Tibial nerve (tissue), 4 donors: Measurements from ENCODE around the gene SNAI3. TPM values are rescaled to one million over a fixed set of nuclear protein-coding genes. Genes with fewer than 3 reads are reported as not detected.

Experiments used
- DNase-seq, 2 donors: peaks; one replicate each; pipeline ENCODE4 v3.0.0-alpha.2; 2019; ENCODE audit warnings: low spot score in 2 of 2
- H3K27ac ChIP-seq, 4 donors: fragments of 200-600 bp; sonication (generic) in 3 of 4; one replicate each; pipeline ENCODE4 v1.5.1; 2017 to 2019; ENCODE audit warnings: mild to moderate bottlenecking in 1 of 4
- H3K27me3 ChIP-seq, 2 donors: fragments of 200-600 bp; sonication (generic) in 1 of 2; one replicate each; pipeline versions ENCODE4 v1.5.1 to v1.6.0; 2017 to 2019
- H3K36me3 ChIP-seq, 3 donors: fragments of 200-600 bp; sonication (generic); one replicate each; pipeline ENCODE4 v1.5.1; 2018 to 2019
- H3K4me1 ChIP-seq, 4 donors: fragments of 200-600 bp; sonication (generic) in 3 of 4; one replicate each; pipeline ENCODE4 v1.5.1; 2017 to 2019
- H3K4me3 ChIP-seq, 4 donors: fragments of 200-600 bp; sonication (generic) in 3 of 4; one replicate each; pipeline ENCODE4 v1.5.1; 2017 to 2019; ENCODE audit warnings: mild to moderate bottlenecking in 1 of 4, moderate library complexity in 1 of 4
- H3K9me3 ChIP-seq, 4 donors: fragments of 200-600 bp; sonication (generic) in 3 of 4; one replicate each; pipeline ENCODE4 v1.5.1; 2017 to 2019
- EP300 ChIP-seq, 2 donors: sonication (generic); formaldehyde crosslinking; IDR thresholded peaks; one replicate each; pipeline ENCODE4 v1.6.1; 2017; ENCODE audit warnings: antibody characterized with exemption in 2 of 2, mild to moderate bottlenecking in 1 of 2
- POLR2A ChIP-seq, 2 donors: fragments of 450-650 bp; IDR thresholded peaks; one replicate each; pipeline ENCODE4 v1.6.1; 2017; ENCODE audit warnings: antibody characterized with exemption in 2 of 2, mild to moderate bottlenecking in 2 of 2, moderate library complexity in 2 of 2
- WGBS, 2 donors: methylation state at CpG; one replicate each; pipeline ENCODE4 v1.1.5; 2018; 5-methylcytosine and 5-hydroxymethylcytosine counted together
- total RNA-seq, 4 donors: library from RNA; depleted of rRNA; stranded (reverse); fragments of >200 nt; gene quantifications; one replicate each; pipeline ENCODE4 v1.1.0, GENCODE V29; 2016
- TF ChIP-seq, protein P1 (sequence below), 5 experiments: fragments of 200-600 bp in 3 of 5; fragments of 450-650 bp in 2 of 5; sonication (generic) in 3 of 5; IDR thresholded peaks; one replicate each; pipeline ENCODE4 v1.5.1; 2016 to 2019; ENCODE audit warnings: antibody characterized with exemption in 5 of 5, mild to moderate bottlenecking in 3 of 5, moderate library complexity in 2 of 5

SNAI3 gene
- total RNA-seq, 4 donors from 2014 or later, result 0.87 to 1.2 (median 1.0) TPM

DNA sequence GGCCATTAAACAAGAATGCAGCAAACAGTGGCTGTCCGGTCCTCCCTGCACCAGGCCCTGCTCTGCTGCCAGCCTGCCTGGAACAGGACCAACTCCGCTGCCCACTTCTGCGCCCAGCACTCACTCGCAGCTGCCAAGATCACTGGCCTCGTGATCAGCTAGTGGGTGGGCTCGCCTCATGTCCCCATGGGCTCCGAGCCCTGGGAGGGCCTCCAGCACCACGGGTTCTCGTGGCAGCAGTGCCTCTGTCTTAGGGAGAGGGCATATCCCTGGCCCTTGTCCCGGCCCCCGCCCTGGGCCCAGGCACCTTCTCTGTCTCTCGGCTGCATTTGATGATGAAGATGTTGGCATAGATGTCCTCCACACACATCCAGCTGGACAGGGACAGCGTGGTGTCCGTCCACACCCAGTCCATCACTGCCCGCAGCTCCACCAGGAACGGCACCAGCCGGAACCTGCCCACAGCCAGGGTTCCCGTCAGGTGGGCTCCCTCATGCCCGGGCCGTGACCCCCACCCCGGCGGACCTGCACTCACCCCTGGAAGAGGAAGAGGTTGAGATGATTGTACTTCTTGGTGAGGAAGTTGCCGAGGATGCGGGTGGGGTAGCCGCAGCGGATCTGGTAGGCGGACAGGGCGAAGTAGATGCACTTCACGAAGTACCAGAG lies 33.1 kb upstream of the SNAI3 start:
- DNase-seq, result no peak
- peaks cover 0 to 16% (median 0%) of the 10 kb centered on the region in 4 donors for H3K4me1 ChIP-seq
- H3K4me3 ChIP-seq, result no peak overlapping the region
- no peaks in the 10 kb centered on the region for H3K9me3 ChIP-seq
- peak overlapping the region in 3 of 4 donors; percentile 79 to 90 (median 86) for H3K27ac ChIP-seq
- no peaks in the 10 kb centered on the region for H3K27me3 ChIP-seq
- H3K36me3 ChIP-seq, result peaks cover 6 to 100% (median 44%) of the 10 kb centered on the region in 3 donors
- WGBS, 2 donors, result 81 to 88% methylated on average over 19 to 29 of the region's 29 CpGs
- TF ChIP-seq, protein P1, sequence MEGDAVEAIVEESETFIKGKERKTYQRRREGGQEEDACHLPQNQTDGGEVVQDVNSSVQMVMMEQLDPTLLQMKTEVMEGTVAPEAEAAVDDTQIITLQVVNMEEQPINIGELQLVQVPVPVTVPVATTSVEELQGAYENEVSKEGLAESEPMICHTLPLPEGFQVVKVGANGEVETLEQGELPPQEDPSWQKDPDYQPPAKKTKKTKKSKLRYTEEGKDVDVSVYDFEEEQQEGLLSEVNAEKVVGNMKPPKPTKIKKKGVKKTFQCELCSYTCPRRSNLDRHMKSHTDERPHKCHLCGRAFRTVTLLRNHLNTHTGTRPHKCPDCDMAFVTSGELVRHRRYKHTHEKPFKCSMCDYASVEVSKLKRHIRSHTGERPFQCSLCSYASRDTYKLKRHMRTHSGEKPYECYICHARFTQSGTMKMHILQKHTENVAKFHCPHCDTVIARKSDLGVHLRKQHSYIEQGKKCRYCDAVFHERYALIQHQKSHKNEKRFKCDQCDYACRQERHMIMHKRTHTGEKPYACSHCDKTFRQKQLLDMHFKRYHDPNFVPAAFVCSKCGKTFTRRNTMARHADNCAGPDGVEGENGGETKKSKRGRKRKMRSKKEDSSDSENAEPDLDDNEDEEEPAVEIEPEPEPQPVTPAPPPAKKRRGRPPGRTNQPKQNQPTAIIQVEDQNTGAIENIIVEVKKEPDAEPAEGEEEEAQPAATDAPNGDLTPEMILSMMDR (IDR thresholded peaks at IDR 0.05), result no peak
- TF ChIP-seq POLR2A (IDR thresholded peaks at IDR 0.05) (no peak), EP300 (IDR thresholded peaks at IDR 0.05) (peak; percentile 49 to 91)

GRCh38 chr16:88718178-88718577 lies 31.9 kb upstream of the SNAI3 start:
- H3K4me3 ChIP-seq, result no peak overlapping the region
- H3K9me3 ChIP-seq, result no peaks in the 10 kb centered on the region
- H3K27ac ChIP-seq, result peak overlapping the region; percentile 54 to 90 (median 82)
- peaks cover 0 to 16% (median 0%) of the 10 kb centered on the region in 4 donors for H3K4me1 ChIP-seq
- DNase-seq, result no peak
- no peak for TF ChIP-seq EP300 (IDR thresholded peaks at IDR 0.05)
- TF ChIP-seq, protein P1 (IDR thresholded peaks at IDR 0.05), result no peak
- TF ChIP-seq POLR2A (IDR thresholded peaks at IDR 0.05), result no peak
- WGBS, 2 donors, result 88% methylated on average over 11 of the region's 11 CpGs
- H3K36me3 ChIP-seq, result peaks cover 6 to 100% (median 44%) of the 10 kb centered on the region in 3 donors
- H3K27me3 ChIP-seq, result no peaks in the 10 kb centered on the region

GRCh38 chr16:88716601-88717001 lies 30.3 kb upstream of the SNAI3 start:
- peaks cover 0 to 16% (median 0%) of the 10 kb centered on the region in 4 donors for H3K4me1 ChIP-seq
- no peaks in the 10 kb centered on the region for H3K27me3 ChIP-seq
- WGBS, 2 donors, result 92 to 95% methylated on average over 20 to 21 of the region's 21 CpGs
- no peak for DNase-seq
- TF ChIP-seq, protein P1 (IDR thresholded peaks at IDR 0.05), result no peak
- TF ChIP-seq POLR2A (IDR thresholded peaks at IDR 0.05) (no peak), EP300 (IDR thresholded peaks at IDR 0.05) (no peak)
- peak overlapping the region in 1 of 4 donors; percentile 90 for H3K27ac ChIP-seq
- no peaks in the 10 kb centered on the region for H3K9me3 ChIP-seq
- no peak overlapping the region for H3K4me3 ChIP-seq
- H3K36me3 ChIP-seq, result peaks cover 6 to 91% (median 30%) of the 10 kb centered on the region in 3 donors

DNA sequence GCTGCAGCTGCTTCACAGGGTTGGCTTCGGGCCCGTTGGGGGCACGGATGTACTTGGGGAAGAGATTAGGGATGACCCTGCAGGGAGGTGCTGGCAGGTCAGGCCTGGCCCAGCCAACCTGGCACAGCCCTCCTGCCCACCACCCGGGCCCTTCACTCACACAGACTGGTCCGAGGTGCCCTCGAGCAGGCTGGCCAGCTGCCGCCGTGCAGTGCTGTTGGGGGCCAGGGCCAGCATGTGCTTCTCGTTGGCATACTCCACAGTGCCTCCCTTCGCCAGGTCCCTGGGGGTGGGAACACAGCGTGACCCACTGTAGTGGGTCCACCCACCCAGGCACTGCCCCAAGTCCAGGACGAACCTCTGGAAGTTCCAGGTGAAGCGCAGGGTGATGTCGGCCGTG lies 29.9 kb upstream of the SNAI3 start:
- Histone ChIP-seq H3K9me3 (no peaks in the 10 kb centered on the region), H3K27ac (no peak overlapping the region), H3K4me3 (no peak overlapping the region), H3K4me1 (peaks cover 0 to 16% (median 0%) of the 10 kb centered on the region in 4 donors), H3K27me3 (no peaks in the 10 kb centered on the region), H3K36me3 (peaks cover 4 to 87% (median 26%) of the 10 kb centered on the region in 3 donors)
- no peak for DNase-seq
- 90 to 96% methylated on average over 7 to 11 of the region's 15 CpGs for WGBS, 2 donors
- no peak for TF ChIP-seq EP300 (IDR thresholded peaks at IDR 0.05)
- TF ChIP-seq, protein P1 (IDR thresholded peaks at IDR 0.05), result no peak
- TF ChIP-seq POLR2A (IDR thresholded peaks at IDR 0.05), result no peak
